GM23338 (cell line): Measurements from ENCODE around the gene SYT5. TPM values are rescaled to one million over a fixed set of nuclear protein-coding genes. Genes with fewer than 3 reads are reported as not detected.
A peak's percentile ranks its signal among the peaks of the same experiment; 100 is the strongest.

Source experiments
- ATAC-seq: fragments of 200-7000 bp; cut with Tn5 transposase; 3 replicates; pipeline ENCODE4 v1.9.1; 2020
- DNase-seq: peaks from one replicate; pipeline ENCODE4 v3.0.0-alpha.2; 2015; ENCODE audit warnings: low spot score
- H2AFZ ChIP-seq: fragments of 200-600 bp; sonication (generic); 2 replicates; pipeline ENCODE4 v1.8.0; 2016; ENCODE audit warnings: antibody characterized with exemption, mild to moderate bottlenecking, moderate library complexity
- H3F3A ChIP-seq: fragments of 200-600 bp; sonication (generic); replicated peaks from 2 replicates; pipeline ENCODE4 v1.8.0; 2017; ENCODE audit warnings: antibody characterized with exemption, mixed run types, low read depth
- H3K27ac ChIP-seq: fragments of 200-600 bp; sonication (generic); 2 replicates; pipeline ENCODE4 v1.6.1; 2016; ENCODE audit warnings: low read depth
- H3K27me3 ChIP-seq: fragments of 200-600 bp; sonication (generic); 2 replicates; pipeline ENCODE4 v1.8.0; 2016; ENCODE audit warnings: mild to moderate bottlenecking, mixed run types, moderate library complexity; ENCODE audit not compliant: insufficient read depth
- H3K36me3 ChIP-seq: fragments of 200-600 bp; sonication (generic); 2 replicates; pipeline ENCODE4 v1.8.0; 2016; ENCODE audit warnings: mild to moderate bottlenecking; ENCODE audit not compliant: insufficient read depth
- H3K4me1 ChIP-seq: fragments of 200-600 bp; sonication (generic); 2 replicates; pipeline ENCODE4 v1.8.0; 2016; ENCODE audit warnings: mild to moderate bottlenecking, moderate library complexity; ENCODE audit not compliant: insufficient read depth
- H3K4me2 ChIP-seq: fragments of 200-600 bp; sonication (generic); 2 replicates; pipeline ENCODE4 v1.7.1; 2017; ENCODE audit warnings: mixed run types
- H3K4me3 ChIP-seq: fragments of 200-600 bp; sonication (generic); 2 replicates; pipeline ENCODE4 v1.6.1; 2016; ENCODE audit warnings: mixed run types
- H3K79me2 ChIP-seq: fragments of 200-600 bp; sonication (generic); replicated peaks from 2 replicates; pipeline ENCODE4 v1.8.0; 2017; ENCODE audit warnings: mild to moderate bottlenecking; ENCODE audit not compliant: insufficient read depth
- H3K9me2 ChIP-seq: fragments of 200-600 bp; sonication (generic); 2 replicates; pipeline ENCODE4 v1.8.0; 2017; ENCODE audit not compliant: insufficient read depth
- H4K20me1 ChIP-seq: fragments of 200-600 bp; sonication (generic); replicated peaks from 2 replicates; pipeline ENCODE4 v1.8.0; 2017; ENCODE audit warnings: mild to moderate bottlenecking; ENCODE audit not compliant: insufficient read depth
- H3K27ac Mint-ChIP-seq: 2 replicates; pipeline ENCODE4 v1.8.0; 2020; ENCODE audit warnings: inconsistent platforms, mild to moderate bottlenecking, moderate library complexity, mixed read lengths
- H3K27me3 Mint-ChIP-seq: 3 replicates; pipeline ENCODE4 v1.8.0; 2022; ENCODE audit warnings: low read depth, mild to moderate bottlenecking, moderate library complexity, mixed read lengths, inconsistent platforms; ENCODE audit not compliant: insufficient read depth, poor library complexity
- H3K36me3 Mint-ChIP-seq: 3 replicates; pipeline ENCODE4 v1.8.0; 2021; ENCODE audit warnings: low read depth, mild to moderate bottlenecking, inconsistent platforms, moderate library complexity, mixed read lengths
- H3K4me1 Mint-ChIP-seq: 3 replicates; pipeline ENCODE4 v1.8.0; 2020; ENCODE audit warnings: mild to moderate bottlenecking, inconsistent platforms, mixed read lengths
- H3K4me3 Mint-ChIP-seq: 3 replicates; pipeline ENCODE4 v1.8.0; 2021; ENCODE audit warnings: moderate library complexity, mild to moderate bottlenecking, inconsistent platforms, mixed read lengths
- H3K9me3 Mint-ChIP-seq: 3 replicates; pipeline ENCODE4 v1.8.0; 2020; ENCODE audit warnings: moderate library complexity, mild to moderate bottlenecking, inconsistent platforms, mixed read lengths
- CREB1 ChIP-seq: fragments of 250-450 bp; sonication (Bioruptor Pico); IDR thresholded peaks from 2 replicates; pipeline ENCODE4 v1.5.0; 2020; ENCODE audit warnings: low read depth, mild to moderate bottlenecking, moderate library complexity
- EZH2 ChIP-seq: fragments of 200-600 bp; sonication (generic); IDR thresholded peaks from one replicate; pipeline ENCODE4 v1.8.0; 2017; ENCODE audit warnings: antibody characterized with exemption, mild to moderate bottlenecking, low read depth; ENCODE audit not compliant: unreplicated experiment
- EZH2phosphoT487 ChIP-seq: fragments of 200-600 bp; sonication (generic); IDR thresholded peaks from one replicate; pipeline ENCODE4 v1.8.1; 2018; ENCODE audit warnings: antibody characterized with exemption; ENCODE audit not compliant: unreplicated experiment
- JUNB ChIP-seq: IDR thresholded peaks from one replicate; pipeline ENCODE4 v1.6.1; 2016; ENCODE audit warnings: antibody characterized with exemption; ENCODE audit not compliant: unreplicated experiment
- NANOG ChIP-seq: IDR thresholded peaks from 2 replicates; pipeline ENCODE4 v1.6.1; 2016; ENCODE audit warnings: antibody characterized with exemption, borderline replicate concordance
- POLR2AphosphoS5 ChIP-seq: IDR thresholded peaks from 2 replicates; pipeline ENCODE4 v1.6.1; 2016; ENCODE audit warnings: antibody characterized with exemption, low read depth
- ZNF114 ChIP-seq: fragments of 250-450 bp; sonication (Bioruptor Pico); IDR thresholded peaks from 2 replicates; pipeline ENCODE4 v1.5.0; 2020; ENCODE audit warnings: mild to moderate bottlenecking, moderate library complexity
- ZNF331 ChIP-seq: fragments of 250-450 bp; sonication (Bioruptor Pico); IDR thresholded peaks from 2 replicates; pipeline ENCODE4 v1.5.0; 2020; ENCODE audit warnings: low read depth, mild to moderate bottlenecking, moderate library complexity
- polyA plus RNA-seq: library from polyadenylated mRNA; unstranded; fragments of >200 nt; fragmentation: Nextera tagmentation; extraction: Ambion mirVana; gene quantifications from 2 replicates; pipeline ENCODE4 v1.2.1, GENCODE V29; 2016
- total RNA-seq: library from RNA; depleted of rRNA; stranded (reverse); fragments of >200 nt; shearing (Covaris generic); gene quantifications from 2 replicates; pipeline ENCODE4 v1.2.3, GENCODE V29; 2014
- TF ChIP-seq, protein P1 (sequence below): IDR thresholded peaks from 2 replicates; pipeline ENCODE4 v1.6.1; 2016; ENCODE audit warnings: antibody characterized with exemption
- TF ChIP-seq, protein P2 (sequence below): IDR thresholded peaks from one replicate; pipeline ENCODE4 v1.6.1; 2018; ENCODE audit warnings: antibody characterized with exemption; ENCODE audit not compliant: unreplicated experiment
- TF ChIP-seq, protein P3 (sequence below), 2 experiments: fragments of 200-600 bp in 1 of 2; sonication (generic) in 1 of 2; conservative IDR thresholded peaks; 2 replicates each; pipeline versions ENCODE4 v1.5.1 to v1.6.1; 2016 to 2017; ENCODE audit warnings: antibody characterized with exemption in 2 of 2, low read depth in 2 of 2, mild to moderate bottlenecking in 2 of 2, moderate library complexity in 1 of 2

The SYT5 gene
- total and polyA plus RNA-seq, 2 experiments from 2014 or later: 2.1 to 4.7 TPM

DNA sequence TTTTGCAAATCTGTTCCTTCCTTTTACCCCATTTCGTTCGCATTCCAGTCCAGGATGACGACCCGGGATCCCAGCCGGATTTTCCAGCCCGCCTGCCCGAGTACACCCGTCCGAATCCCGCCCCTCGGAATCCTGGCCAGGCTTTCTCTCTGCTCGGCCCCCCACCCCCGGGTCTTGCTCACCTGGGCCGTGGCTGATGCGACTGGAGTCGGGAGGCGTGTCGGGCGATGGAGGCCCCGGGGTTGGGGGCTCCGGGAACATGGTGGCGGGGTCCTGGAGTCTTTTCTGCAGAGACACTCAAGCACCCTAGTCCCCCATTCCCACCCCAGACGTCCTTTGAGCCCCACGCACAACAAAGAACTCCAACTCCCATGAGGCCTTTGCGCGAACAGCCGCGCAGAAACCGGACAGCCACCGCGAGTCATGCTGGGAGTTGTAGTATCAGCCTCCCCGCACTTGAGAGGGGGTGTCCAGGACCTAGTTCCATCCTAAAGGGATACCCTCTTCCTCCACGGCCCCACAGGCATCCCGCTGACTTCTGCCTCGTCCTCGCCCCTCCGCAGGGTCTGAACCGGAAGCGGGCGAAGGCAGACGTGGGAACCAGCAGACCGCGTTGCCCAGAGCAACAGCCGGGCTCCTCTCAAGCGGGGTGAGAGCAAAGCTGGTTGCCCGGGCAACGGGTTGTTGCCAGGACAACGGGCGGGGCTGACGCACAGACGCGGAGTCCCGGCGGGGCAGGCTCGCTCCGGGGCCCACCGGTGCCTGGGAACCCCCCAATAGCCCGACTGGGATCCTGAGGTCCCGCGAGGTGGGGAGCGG is 1.1 kb downstream of the SYT5 start:
- Mint-ChIP-seq H3K27ac (peak overlapping the region; percentile 86; the same call in 1 of the 2 replicates), H3K36me3 (no peaks in the 10 kb centered on the region; the same call in 2 of the 3 replicates), H3K27me3 (peaks cover 46% of the 10 kb centered on the region), H3K4me3 (peak overlapping the region; percentile 79), H3K9me3 (peaks cover 12% of the 10 kb centered on the region), H3K4me1 (peaks cover 23% of the 10 kb centered on the region)
- Histone ChIP-seq H3K79me2 (no peaks in the 10 kb centered on the region), H3K4me3 (peak overlapping the region; percentile 86), H2AFZ (peak overlapping the region; percentile 94), H3K4me1 (peaks cover 3% of the 10 kb centered on the region; the same call in 1 of the 2 replicates), H3K4me2 (peak overlapping the region; percentile 89), H3F3A (peaks cover 10% of the 10 kb centered on the region; the same call in 1 of the 2 replicates), H3K27ac (no peak overlapping the region), H4K20me1 (no peaks in the 10 kb centered on the region), H3K9me2 (0 out of 2 replicates have a peak, but pooled peaks cover 3% of the 10 kb centered on the region), H3K36me3 (no peaks in the 10 kb centered on the region), H3K27me3 (peaks cover 55% of the 10 kb centered on the region)
- DNase-seq (peak; percentile 96), ATAC-seq (peak; percentile 71)
- TF ChIP-seq CREB1: peak; percentile 78
- TF ChIP-seq, protein P1, sequence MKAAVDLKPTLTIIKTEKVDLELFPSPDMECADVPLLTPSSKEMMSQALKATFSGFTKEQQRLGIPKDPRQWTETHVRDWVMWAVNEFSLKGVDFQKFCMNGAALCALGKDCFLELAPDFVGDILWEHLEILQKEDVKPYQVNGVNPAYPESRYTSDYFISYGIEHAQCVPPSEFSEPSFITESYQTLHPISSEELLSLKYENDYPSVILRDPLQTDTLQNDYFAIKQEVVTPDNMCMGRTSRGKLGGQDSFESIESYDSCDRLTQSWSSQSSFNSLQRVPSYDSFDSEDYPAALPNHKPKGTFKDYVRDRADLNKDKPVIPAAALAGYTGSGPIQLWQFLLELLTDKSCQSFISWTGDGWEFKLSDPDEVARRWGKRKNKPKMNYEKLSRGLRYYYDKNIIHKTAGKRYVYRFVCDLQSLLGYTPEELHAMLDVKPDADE: peak; percentile 95
- TF ChIP-seq, protein P2, sequence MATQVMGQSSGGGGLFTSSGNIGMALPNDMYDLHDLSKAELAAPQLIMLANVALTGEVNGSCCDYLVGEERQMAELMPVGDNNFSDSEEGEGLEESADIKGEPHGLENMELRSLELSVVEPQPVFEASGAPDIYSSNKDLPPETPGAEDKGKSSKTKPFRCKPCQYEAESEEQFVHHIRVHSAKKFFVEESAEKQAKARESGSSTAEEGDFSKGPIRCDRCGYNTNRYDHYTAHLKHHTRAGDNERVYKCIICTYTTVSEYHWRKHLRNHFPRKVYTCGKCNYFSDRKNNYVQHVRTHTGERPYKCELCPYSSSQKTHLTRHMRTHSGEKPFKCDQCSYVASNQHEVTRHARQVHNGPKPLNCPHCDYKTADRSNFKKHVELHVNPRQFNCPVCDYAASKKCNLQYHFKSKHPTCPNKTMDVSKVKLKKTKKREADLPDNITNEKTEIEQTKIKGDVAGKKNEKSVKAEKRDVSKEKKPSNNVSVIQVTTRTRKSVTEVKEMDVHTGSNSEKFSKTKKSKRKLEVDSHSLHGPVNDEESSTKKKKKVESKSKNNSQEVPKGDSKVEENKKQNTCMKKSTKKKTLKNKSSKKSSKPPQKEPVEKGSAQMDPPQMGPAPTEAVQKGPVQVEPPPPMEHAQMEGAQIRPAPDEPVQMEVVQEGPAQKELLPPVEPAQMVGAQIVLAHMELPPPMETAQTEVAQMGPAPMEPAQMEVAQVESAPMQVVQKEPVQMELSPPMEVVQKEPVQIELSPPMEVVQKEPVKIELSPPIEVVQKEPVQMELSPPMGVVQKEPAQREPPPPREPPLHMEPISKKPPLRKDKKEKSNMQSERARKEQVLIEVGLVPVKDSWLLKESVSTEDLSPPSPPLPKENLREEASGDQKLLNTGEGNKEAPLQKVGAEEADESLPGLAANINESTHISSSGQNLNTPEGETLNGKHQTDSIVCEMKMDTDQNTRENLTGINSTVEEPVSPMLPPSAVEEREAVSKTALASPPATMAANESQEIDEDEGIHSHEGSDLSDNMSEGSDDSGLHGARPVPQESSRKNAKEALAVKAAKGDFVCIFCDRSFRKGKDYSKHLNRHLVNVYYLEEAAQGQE: peak; percentile 8
- no peak for TF ChIP-seq EZH2

DNA sequence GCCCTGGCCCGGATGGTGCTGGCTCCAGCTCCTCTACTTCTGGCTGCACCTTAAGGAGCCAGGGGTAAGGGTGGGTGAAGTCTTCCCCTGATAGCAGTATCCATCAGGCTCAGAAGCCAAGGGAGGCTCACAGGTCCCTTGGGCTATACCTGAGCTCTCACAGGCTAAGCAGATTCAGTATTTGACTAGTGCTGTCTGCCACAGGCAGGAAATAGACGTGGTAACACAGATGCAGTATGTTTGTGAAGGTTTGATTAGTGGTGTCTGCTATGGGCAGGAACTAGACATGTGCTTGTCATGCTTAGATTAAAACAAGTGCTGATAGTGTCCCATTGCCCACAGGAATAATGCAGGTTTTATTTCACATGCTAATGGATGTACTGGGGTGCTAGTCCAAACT is 4.0 kb downstream of the SYT5 start:
- H3K36me3 ChIP-seq: no peaks in the 10 kb centered on the region
- no peak overlapping the region for H3K4me2 ChIP-seq
- no peak for ATAC-seq
- Mint-ChIP-seq H3K36me3 (no peaks in the 10 kb centered on the region; the same call in 2 of the 3 replicates), H3K27me3 (peaks cover 54% of the 10 kb centered on the region), H3K27ac (no peak overlapping the region), H3K4me1 (peaks cover 33% of the 10 kb centered on the region), H3K4me3 (no peak overlapping the region), H3K9me3 (peaks cover 12% of the 10 kb centered on the region)
- no peak overlapping the region for H2AFZ ChIP-seq
- peaks cover 14% of the 10 kb centered on the region; the same call in 1 of the 2 replicates for H3F3A ChIP-seq
- peaks cover 59% of the 10 kb centered on the region for H3K27me3 ChIP-seq
- H3K79me2 ChIP-seq: no peaks in the 10 kb centered on the region
- DNase-seq: no peak
- peaks cover 12% of the 10 kb centered on the region; the same call in 1 of the 2 replicates for H3K4me1 ChIP-seq
- no peaks in the 10 kb centered on the region for H4K20me1 ChIP-seq
- no peak overlapping the region for H3K27ac ChIP-seq
- 0 out of 2 replicates have a peak, but pooled peaks cover 3% of the 10 kb centered on the region for H3K9me2 ChIP-seq
- no peak overlapping the region for H3K4me3 ChIP-seq
- TF ChIP-seq, protein P2: no peak
- no peak for TF ChIP-seq ZNF331 (CRISPR knock-in tag)
- TF ChIP-seq ZNF114 (CRISPR knock-in tag): no peak
- TF ChIP-seq EZH2phosphoT487: no peak
- TF ChIP-seq NANOG: no peak
- TF ChIP-seq, protein P3, sequence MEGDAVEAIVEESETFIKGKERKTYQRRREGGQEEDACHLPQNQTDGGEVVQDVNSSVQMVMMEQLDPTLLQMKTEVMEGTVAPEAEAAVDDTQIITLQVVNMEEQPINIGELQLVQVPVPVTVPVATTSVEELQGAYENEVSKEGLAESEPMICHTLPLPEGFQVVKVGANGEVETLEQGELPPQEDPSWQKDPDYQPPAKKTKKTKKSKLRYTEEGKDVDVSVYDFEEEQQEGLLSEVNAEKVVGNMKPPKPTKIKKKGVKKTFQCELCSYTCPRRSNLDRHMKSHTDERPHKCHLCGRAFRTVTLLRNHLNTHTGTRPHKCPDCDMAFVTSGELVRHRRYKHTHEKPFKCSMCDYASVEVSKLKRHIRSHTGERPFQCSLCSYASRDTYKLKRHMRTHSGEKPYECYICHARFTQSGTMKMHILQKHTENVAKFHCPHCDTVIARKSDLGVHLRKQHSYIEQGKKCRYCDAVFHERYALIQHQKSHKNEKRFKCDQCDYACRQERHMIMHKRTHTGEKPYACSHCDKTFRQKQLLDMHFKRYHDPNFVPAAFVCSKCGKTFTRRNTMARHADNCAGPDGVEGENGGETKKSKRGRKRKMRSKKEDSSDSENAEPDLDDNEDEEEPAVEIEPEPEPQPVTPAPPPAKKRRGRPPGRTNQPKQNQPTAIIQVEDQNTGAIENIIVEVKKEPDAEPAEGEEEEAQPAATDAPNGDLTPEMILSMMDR (conservative IDR thresholded peaks at IDR 0.05; ENCODE audit: low read depth in 2 of 2): no peak
- TF ChIP-seq JUNB: no peak
- TF ChIP-seq, protein P1: no peak
- TF ChIP-seq POLR2AphosphoS5: no peak
- no peak for TF ChIP-seq CREB1
